Measurements from ENCODE around the gene INA. TPM values are rescaled to one million over a fixed set of nuclear protein-coding genes. Genes with fewer than 3 reads are reported as not detected.

Gene INA
- total RNA-seq, 2 donors from 2014 or later = 0.13 to 0.65 TPM

GRCh38 chr10:103281753-103282152 lies 4.8 kb downstream of the INA start:
- Mint-ChIP-seq H3K9me3 (no peaks in the 10 kb centered on the region), H3K27ac (no peak overlapping the region), H3K36me3 (ENCODE audit: low read depth) (peaks cover 7% of the 10 kb centered on the region), H3K4me1 (no peaks in the 10 kb centered on the region), H3K27me3 (peaks cover 50% of the 10 kb centered on the region), H3K4me3 (no peak overlapping the region)
- no peak for ATAC-seq (replicated peaks)

GRCh38 chr10:103282961-103283360 lies 6.0 kb downstream of the INA start:
- peaks cover 54% of the 10 kb centered on the region for H3K27me3 Mint-ChIP-seq
- H3K36me3 Mint-ChIP-seq (ENCODE audit: low read depth) = peaks cover 7% of the 10 kb centered on the region
- H3K27ac Mint-ChIP-seq = no peak overlapping the region
- no peaks in the 10 kb centered on the region for H3K4me1 Mint-ChIP-seq
- H3K9me3 Mint-ChIP-seq = no peaks in the 10 kb centered on the region
- no peak for ATAC-seq (replicated peaks)
- H3K4me3 Mint-ChIP-seq = no peak overlapping the region

GRCh38 chr10:103284170-103284569 lies 7.2 kb downstream of the INA start:
- Mint-ChIP-seq H3K27me3 (peaks cover 52% of the 10 kb centered on the region), H3K27ac (no peak overlapping the region), H3K4me1 (no peaks in the 10 kb centered on the region), H3K9me3 (no peaks in the 10 kb centered on the region), H3K4me3 (no peak overlapping the region), H3K36me3 (ENCODE audit: low read depth) (peaks cover under 1% of the 10 kb centered on the region)
- ATAC-seq (replicated peaks) = no peak

- H3K4me1 Mint-ChIP-seq = no peaks in the 10 kb centered on the region
- ATAC-seq (replicated peaks) = no peak
- no peak overlapping the region for H3K4me3 Mint-ChIP-seq
- H3K27me3 Mint-ChIP-seq = peaks cover 30% of the 10 kb centered on the region
- H3K36me3 Mint-ChIP-seq (ENCODE audit: low read depth) = no peaks in the 10 kb centered on the region
- H3K9me3 Mint-ChIP-seq = no peaks in the 10 kb centered on the region
- H3K27ac Mint-ChIP-seq = no peak overlapping the region
Observed at GRCh38 chr10:103287992-103288391, 11.1 kb downstream of the INA start.

- ATAC-seq (replicated peaks) = no peak
- H3K36me3 Mint-ChIP-seq (ENCODE audit: low read depth) = no peaks in the 10 kb centered on the region
Observed at GRCh38 chr10:103291588-103291987, 14.7 kb downstream of the INA start.

GRCh38 chr10:103295374-103296015 lies 18.6 kb downstream of the INA start:
- Mint-ChIP-seq H3K27me3 (no peaks in the 10 kb centered on the region), H3K4me3 (no peak overlapping the region), H3K36me3 (ENCODE audit: low read depth) (no peaks in the 10 kb centered on the region), H3K27ac (no peak overlapping the region), H3K9me3 (no peaks in the 10 kb centered on the region), H3K4me1 (peaks cover 3% of the 10 kb centered on the region)
- no peak for ATAC-seq (replicated peaks)

More at GRCh38 chr10:103291588-103291987, 14.7 kb downstream of the INA start:
- Mint-ChIP-seq H3K4me1 (no peaks in the 10 kb centered on the region), H3K27me3 (peaks cover 19% of the 10 kb centered on the region), H3K4me3 (no peak overlapping the region), H3K9me3 (no peaks in the 10 kb centered on the region), H3K27ac (no peak overlapping the region)

GRCh38 chr10:103307594-103307993 lies 30.7 kb downstream of the INA start:
- peaks cover 83% of the 10 kb centered on the region for H3K36me3 Mint-ChIP-seq (ENCODE audit: low read depth)
- no peak overlapping the region for H3K4me3 Mint-ChIP-seq
- no peaks in the 10 kb centered on the region for H3K4me1 Mint-ChIP-seq
- no peak overlapping the region for H3K27ac Mint-ChIP-seq
- H3K9me3 Mint-ChIP-seq = no peaks in the 10 kb centered on the region
- no peak for ATAC-seq (replicated peaks)
- no peaks in the 10 kb centered on the region for H3K27me3 Mint-ChIP-seq

GRCh38 chr10:103310197-103310596 lies 33.3 kb downstream of the INA start:
- H3K4me3 Mint-ChIP-seq = no peak overlapping the region
- H3K27me3 Mint-ChIP-seq = no peaks in the 10 kb centered on the region
- H3K4me1 Mint-ChIP-seq = no peaks in the 10 kb centered on the region
- no peaks in the 10 kb centered on the region for H3K9me3 Mint-ChIP-seq
- ATAC-seq (replicated peaks) = no peak
- H3K36me3 Mint-ChIP-seq (ENCODE audit: low read depth) = peaks cover 80% of the 10 kb centered on the region
- no peak overlapping the region for H3K27ac Mint-ChIP-seq

- H3K9me3 Mint-ChIP-seq = no peaks in the 10 kb centered on the region
- H3K27ac Mint-ChIP-seq = no peak overlapping the region
- H3K36me3 Mint-ChIP-seq (ENCODE audit: low read depth) = peaks cover 64% of the 10 kb centered on the region
- H3K4me1 Mint-ChIP-seq = no peaks in the 10 kb centered on the region
- no peaks in the 10 kb centered on the region for H3K27me3 Mint-ChIP-seq
- no peak overlapping the region for H3K4me3 Mint-ChIP-seq
- ATAC-seq (replicated peaks) = no peak
Observed at GRCh38 chr10:103316087-103316486, 39.1 kb downstream of the INA start.

- peak; percentile 77 for ATAC-seq (replicated peaks)
Observed at GRCh38 chr10:103327906-103328305, 51.0 kb downstream of the INA start.

GRCh38 chr10:103333934-103334520 lies 57.1 kb downstream of the INA start:
- no peak overlapping the region for H3K4me3 Mint-ChIP-seq
- no peaks in the 10 kb centered on the region for H3K4me1 Mint-ChIP-seq
- H3K27me3 Mint-ChIP-seq = no peaks in the 10 kb centered on the region
- ATAC-seq (replicated peaks) = no peak
- H3K9me3 Mint-ChIP-seq = no peaks in the 10 kb centered on the region
- H3K36me3 Mint-ChIP-seq (ENCODE audit: low read depth) = peaks cover 65% of the 10 kb centered on the region
- H3K27ac Mint-ChIP-seq = no peak overlapping the region

More at GRCh38 chr10:103327906-103328305, 51.0 kb downstream of the INA start:
- Mint-ChIP-seq H3K9me3 (no peaks in the 10 kb centered on the region), H3K4me1 (no peaks in the 10 kb centered on the region), H3K4me3 (no peak overlapping the region), H3K27me3 (no peaks in the 10 kb centered on the region), H3K27ac (no peak overlapping the region), H3K36me3 (ENCODE audit: low read depth) (peaks cover 76% of the 10 kb centered on the region)

GRCh38 chr10:103334567-103334966 lies 57.6 kb downstream of the INA start:
- Mint-ChIP-seq H3K27ac (no peak overlapping the region), H3K4me1 (no peaks in the 10 kb centered on the region), H3K27me3 (no peaks in the 10 kb centered on the region), H3K9me3 (no peaks in the 10 kb centered on the region), H3K4me3 (no peak overlapping the region), H3K36me3 (ENCODE audit: low read depth) (peaks cover 71% of the 10 kb centered on the region)
- ATAC-seq (replicated peaks) = no peak

- no peaks in the 10 kb centered on the region for H3K27me3 Mint-ChIP-seq
- H3K9me3 Mint-ChIP-seq = no peaks in the 10 kb centered on the region
- peaks cover 56% of the 10 kb centered on the region for H3K36me3 Mint-ChIP-seq (ENCODE audit: low read depth)
- H3K27ac Mint-ChIP-seq = no peak overlapping the region
- no peaks in the 10 kb centered on the region for H3K4me1 Mint-ChIP-seq
- no peak for ATAC-seq (replicated peaks)
- no peak overlapping the region for H3K4me3 Mint-ChIP-seq
Observed at GRCh38 chr10:103336370-103336769, 59.4 kb downstream of the INA start.
